HepG2 (cell line): Measurements from ENCODE around the gene YIPF5. TPM values are rescaled to one million over a fixed set of nuclear protein-coding genes. Genes with fewer than 3 reads are reported as not detected.

Experiments used
- AFF4 ChIP-seq: sonication (generic); formaldehyde crosslinking; IDR thresholded peaks from 2 replicates; pipeline ENCODE4 v1.4.0; 2020; ENCODE audit warnings: missing genetic modification reagents
- EEA1 ChIP-seq: sonication (generic); formaldehyde crosslinking; IDR thresholded peaks from 2 replicates; pipeline ENCODE4 v1.5.1; 2020; ENCODE audit warnings: mild to moderate bottlenecking, missing genetic modification reagents, borderline replicate concordance
- ELF1 ChIP-seq: sonication (generic); formaldehyde crosslinking; IDR thresholded peaks from 2 replicates; pipeline ENCODE4 v1.4.0; 2020; ENCODE audit warnings: missing genetic modification reagents
- HOXA3 ChIP-seq: sonication (generic); formaldehyde crosslinking; IDR thresholded peaks from 2 replicates; pipeline ENCODE4 v1.5.0; 2020; ENCODE audit warnings: missing genetic modification reagents
- HOXD1 ChIP-seq: sonication (generic); formaldehyde crosslinking; IDR thresholded peaks from 2 replicates; pipeline ENCODE4 v1.5.0; 2020; ENCODE audit warnings: missing genetic modification reagents
- ISX ChIP-seq: sonication (generic); formaldehyde crosslinking; conservative IDR thresholded peaks from 2 replicates; pipeline ENCODE4 v1.5.0; 2020; ENCODE audit warnings: missing genetic modification reagents
- KDM1A ChIP-seq: IDR thresholded peaks from 2 replicates; pipeline ENCODE4 v1.6.1; 2016; ENCODE audit warnings: missing compliant biosample characterization
- MTA3 ChIP-seq: sonication (generic); formaldehyde crosslinking; IDR thresholded peaks from 2 replicates; pipeline ENCODE4 v1.4.0; 2020; ENCODE audit warnings: missing genetic modification reagents
- MXD1 ChIP-seq: sonication (generic); formaldehyde crosslinking; IDR thresholded peaks from 2 replicates; pipeline ENCODE4 v1.4.0; 2020; ENCODE audit warnings: mild to moderate bottlenecking, missing genetic modification reagents
- PPARG ChIP-seq: conservative IDR thresholded peaks from 2 replicates; pipeline ENCODE4 v1.6.1; 2016; ENCODE audit warnings: missing biosample characterization, missing genetic modification reagents
- SALL2 ChIP-seq: sonication (generic); formaldehyde crosslinking; IDR thresholded peaks from 2 replicates; pipeline ENCODE4 v1.8.1; 2023; ENCODE audit warnings: mild to moderate bottlenecking, missing genetic modification reagents, inconsistent platforms
- SMAD3 ChIP-seq: sonication (generic); formaldehyde crosslinking; IDR thresholded peaks from 2 replicates; pipeline ENCODE4 v1.4.0; 2020; ENCODE audit warnings: missing genetic modification reagents
- ZGPAT ChIP-seq: IDR thresholded peaks from 2 replicates; pipeline ENCODE4 v1.6.1; 2016; ENCODE audit warnings: mild to moderate bottlenecking
- ZNF607 ChIP-seq: sonication (generic); formaldehyde crosslinking; IDR thresholded peaks from 2 replicates; pipeline ENCODE4 v1.5.1; 2020; ENCODE audit warnings: missing genetic modification reagents, mild to moderate bottlenecking, borderline replicate concordance
- ZNF646 ChIP-seq: sonication (generic); formaldehyde crosslinking; IDR thresholded peaks from 2 replicates; pipeline ENCODE4 v1.9.0; 2021; ENCODE audit warnings: mild to moderate bottlenecking, missing genetic modification reagents
- ZSCAN25 ChIP-seq: sonication (generic); formaldehyde crosslinking; IDR thresholded peaks from 2 replicates; pipeline ENCODE4 v1.8.0; 2022; ENCODE audit warnings: mild to moderate bottlenecking, missing genetic modification reagents
- polyA plus RNA-seq, 8 experiments: library from polyadenylated mRNA; depleted of rRNA in 3 of 8; stranded (reverse) in 7 of 8; unstranded in 1 of 8; fragments of >200 nt; fragmentation: Illumina TruSeq in 4 of 8; extraction: Trizol in 4 of 8; gene quantifications; 2 replicates each; pipeline versions ENCODE4 v1.2.1 to v1.2.3, GENCODE V29; 2011 to 2016; ENCODE audit warnings: low read depth in 4 of 8, missing spikeins in 1 of 8, mixed read lengths in 1 of 8; ENCODE audit not compliant: insufficient read depth in 1 of 8
- total RNA-seq, 5 experiments: library from RNA; depleted of rRNA; stranded (reverse); fragments of >200 nt; fragmentation: Illumina TruSeq; extraction: Trizol; gene quantifications; 2 replicates each; pipeline ENCODE4 v1.2.3, GENCODE V29; 2016; ENCODE audit warnings: low read depth in 1 of 5

The YIPF5 gene
- total and polyA plus RNA-seq, 2 of the 13 experiments (the other 11 are each of a cell fraction or from before 2014, with no cell fraction given), result 61.4 to 73.6 TPM

- TF ChIP-seq SMAD3 (no peak), HOXD1 (CRISPR knock-in tag) (peak; percentile 38; the same call in 1 of the 2 replicates), KDM1A (no peak), ZNF607 (CRISPR knock-in tag) (no peak), MXD1 (CRISPR knock-in tag) (peak; percentile 41; the same call in 1 of the 2 replicates), SALL2 (CRISPR knock-in tag) (peak; percentile 85), EEA1 (CRISPR knock-in tag) (no peak), ELF1 (peak; percentile 85), ZSCAN25 (CRISPR knock-in tag) (peak; percentile 56; the same call in 1 of the 2 replicates), HOXA3 (CRISPR knock-in tag) (peak; percentile 71), ZNF646 (no peak), AFF4 (CRISPR knock-in tag) (no peak), ISX (CRISPR knock-in tag) (peak; percentile 35; the same call in 1 of the 2 replicates), MTA3 (CRISPR knock-in tag) (no peak), PPARG (CRISPR knock-in tag) (peak; percentile 20; the same call in 1 of the 2 replicates), ZGPAT (CRISPR knock-in tag) (peak; percentile 82; the same call in 1 of the 2 replicates)
These were observed at the start of gene YIPF5, which contains the start of gene KCTD16 (continued) for GRCh38 chr5:144170276-144171024.
